Pancreas (tissue), 10 donors: ENCODE data around the gene NEO1. TPM values are rescaled to one million over a fixed set of nuclear protein-coding genes. Genes with fewer than 3 reads are reported as not detected.

Experiments
- ATAC-seq, 4 donors: fragments of 200-7000 bp; cut with Tn5 transposase; one replicate each; pipeline versions ENCODE4 v1.8.0 to v1.9.1; 2020; ENCODE audit warnings: mild to moderate bottlenecking in 4 of 4, moderate library complexity in 4 of 4
- DNase-seq, 6 donors: peaks; one replicate each; pipeline ENCODE4 v3.0.0-alpha.2; 2020
- FAIRE-seq: peaks from 2 replicates; lab custom pipeline; 2012; peaks lifted over from hg19 to GRCh38; lab: Jason Lieb, UNC
- H3K27ac ChIP-seq, 4 donors: fragments of 200-600 bp; sonication (generic); 1 replicate in 3 of 4; 2 replicates in 1 of 4; pipeline versions ENCODE4 v1.5.0 to v1.8.0; 2020
- H3K27me3 ChIP-seq, 4 donors: fragments of 200-600 bp; one replicate each; pipeline ENCODE4 v1.8.0; 2021
- H3K36me3 ChIP-seq, 3 donors: fragments of 200-600 bp; sonication (generic) in 1 of 3; one replicate each; pipeline versions ENCODE4 v1.5.0 to v1.8.0; 2020 to 2021
- H3K4me1 ChIP-seq, 3 donors: fragments of 200-600 bp; one replicate each; pipeline ENCODE4 v1.8.0; 2021
- H3K4me3 ChIP-seq, 4 donors: fragments of 200-600 bp; sonication (generic) in 2 of 4; one replicate each; pipeline versions ENCODE4 v1.5.0 to v1.8.0; 2020 to 2021
- H3K9me3 ChIP-seq, 4 donors: fragments of 200-600 bp; one replicate each; pipeline ENCODE4 v1.8.0; 2021
- WGBS, 2 donors: extraction: QIAGEN DNeasy Blood & Tissue Kit; methylation state at CpG; one replicate each; pipeline ENCODE4 v1.1.7; 2013; 5-methylcytosine and 5-hydroxymethylcytosine counted together
- intact Hi-C, 3 donors: fragments of 100-400 bp; cut with DNase I; formaldehyde crosslinking; loops; one replicate each; pipeline versions ENCODE4 v1.11.1 to v1.14.2; 2022
- polyA plus RNA-seq, 2 donors: library from polyadenylated mRNA; stranded (reverse); fragments of 200-250 nt; gene quantifications; one replicate each; pipeline ENCODE4 v1.2.3, GENCODE V29; 2013
- total RNA-seq, 6 donors: library from RNA; stranded (reverse); fragmentation: NEBNext Ultra II Directional in 4 of 6; extraction: Animal tissue kit (Norgen Biotek cat#: 25700) in 4 of 6; gene quantifications; one replicate each; pipeline versions ENCODE4 v1.2.1 to v1.2.4, GENCODE V29; 2021 to 2023
- TF ChIP-seq, protein P1 (sequence below), 4 donors: fragments of 200-600 bp; sonication (generic) in 3 of 4; IDR thresholded peaks; one replicate each; pipeline versions ENCODE4 v1.5.0 to v1.8.0; 2021; ENCODE audit warnings: antibody characterized with exemption in 4 of 4
- donor health status: healthy with polysubstance abuse.
- donor health status: DM: no; HTN: no; CAD: no; lungs with moderate emphysema.
- donor health status: DM: no; HTN: no; CAD: no.
- donor health status: control.
- donor health status: control.
- donor health status: Bipolar disorder and iron deficiency.
- donor health status: DM: yes; HTN: yes; CAD: no.
- donor health status: DM: no; HTN: no; CAD: no.
- donor health status: DM: no; HTN: no; CAD: no.
- donor health status: DM: yes; HTN: yes; CAD: no.

The NEO1 gene
- total and polyA plus RNA-seq, 8 donors: 7.1 to 30.7 (median 19.6) TPM

GRCh38 chr15:73324496-73325170 is 272.4 kb downstream of the NEO1 start:
- ATAC-seq (no peak), DNase-seq (peak in 2 of 6 donors; percentile 34 to 40), FAIRE-seq (no peak)
- 85 to 90% methylated on average over 16 of the region's 16 CpGs for WGBS, 2 donors
- no peaks in the 10 kb centered on the region for H3K27me3 ChIP-seq
- TF ChIP-seq, protein P1, sequence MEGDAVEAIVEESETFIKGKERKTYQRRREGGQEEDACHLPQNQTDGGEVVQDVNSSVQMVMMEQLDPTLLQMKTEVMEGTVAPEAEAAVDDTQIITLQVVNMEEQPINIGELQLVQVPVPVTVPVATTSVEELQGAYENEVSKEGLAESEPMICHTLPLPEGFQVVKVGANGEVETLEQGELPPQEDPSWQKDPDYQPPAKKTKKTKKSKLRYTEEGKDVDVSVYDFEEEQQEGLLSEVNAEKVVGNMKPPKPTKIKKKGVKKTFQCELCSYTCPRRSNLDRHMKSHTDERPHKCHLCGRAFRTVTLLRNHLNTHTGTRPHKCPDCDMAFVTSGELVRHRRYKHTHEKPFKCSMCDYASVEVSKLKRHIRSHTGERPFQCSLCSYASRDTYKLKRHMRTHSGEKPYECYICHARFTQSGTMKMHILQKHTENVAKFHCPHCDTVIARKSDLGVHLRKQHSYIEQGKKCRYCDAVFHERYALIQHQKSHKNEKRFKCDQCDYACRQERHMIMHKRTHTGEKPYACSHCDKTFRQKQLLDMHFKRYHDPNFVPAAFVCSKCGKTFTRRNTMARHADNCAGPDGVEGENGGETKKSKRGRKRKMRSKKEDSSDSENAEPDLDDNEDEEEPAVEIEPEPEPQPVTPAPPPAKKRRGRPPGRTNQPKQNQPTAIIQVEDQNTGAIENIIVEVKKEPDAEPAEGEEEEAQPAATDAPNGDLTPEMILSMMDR (IDR thresholded peaks at IDR 0.05): no peak
- H3K36me3 ChIP-seq: no peaks in the 10 kb centered on the region
- no peak overlapping the region for H3K27ac ChIP-seq
- no peaks in the 10 kb centered on the region for H3K4me1 ChIP-seq
- intact Hi-C loops: no loop called here
- no peaks in the 10 kb centered on the region for H3K9me3 ChIP-seq
- no peak overlapping the region for H3K4me3 ChIP-seq

- H3K4me1 ChIP-seq: no peaks in the 10 kb centered on the region
- TF ChIP-seq, protein P1 (IDR thresholded peaks at IDR 0.05): no peak
- no peaks in the 10 kb centered on the region for H3K9me3 ChIP-seq
- FAIRE-seq: no peak
- intact Hi-C loops: no loop called here
- no peak for ATAC-seq
- no peaks in the 10 kb centered on the region for H3K27me3 ChIP-seq
- H3K4me3 ChIP-seq: no peak overlapping the region
- DNase-seq: peak in 2 of 6 donors; percentile 39 to 47
- no peaks in the 10 kb centered on the region for H3K36me3 ChIP-seq
- WGBS, 2 donors: 63 to 70% methylated on average over 29 of the region's 29 CpGs
- H3K27ac ChIP-seq: no peak overlapping the region
Observed at GRCh38 chr15:73325191-73325861, 273.1 kb downstream of the NEO1 start.

DNA sequence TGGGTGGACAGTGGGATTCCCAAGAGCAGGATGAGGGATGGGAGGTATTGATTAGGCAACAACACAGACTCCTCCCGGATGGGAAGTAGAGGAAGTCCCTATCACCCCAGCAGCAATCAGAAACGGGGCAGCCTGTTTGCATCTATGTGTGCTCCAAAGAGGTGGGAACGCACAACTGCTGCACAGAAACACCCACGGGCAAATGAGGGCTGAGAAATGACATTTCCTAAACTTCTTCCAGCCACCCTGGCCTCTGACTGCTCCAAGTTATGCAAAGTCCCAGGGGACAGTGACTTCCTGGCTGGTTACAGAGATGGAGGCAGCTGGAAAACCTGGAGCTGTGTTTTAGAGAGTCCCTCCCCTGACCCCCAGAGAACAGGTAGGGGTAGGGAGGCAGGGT is 273.9 kb downstream of the NEO1 start:
- no peak overlapping the region for H3K4me3 ChIP-seq

DNA sequence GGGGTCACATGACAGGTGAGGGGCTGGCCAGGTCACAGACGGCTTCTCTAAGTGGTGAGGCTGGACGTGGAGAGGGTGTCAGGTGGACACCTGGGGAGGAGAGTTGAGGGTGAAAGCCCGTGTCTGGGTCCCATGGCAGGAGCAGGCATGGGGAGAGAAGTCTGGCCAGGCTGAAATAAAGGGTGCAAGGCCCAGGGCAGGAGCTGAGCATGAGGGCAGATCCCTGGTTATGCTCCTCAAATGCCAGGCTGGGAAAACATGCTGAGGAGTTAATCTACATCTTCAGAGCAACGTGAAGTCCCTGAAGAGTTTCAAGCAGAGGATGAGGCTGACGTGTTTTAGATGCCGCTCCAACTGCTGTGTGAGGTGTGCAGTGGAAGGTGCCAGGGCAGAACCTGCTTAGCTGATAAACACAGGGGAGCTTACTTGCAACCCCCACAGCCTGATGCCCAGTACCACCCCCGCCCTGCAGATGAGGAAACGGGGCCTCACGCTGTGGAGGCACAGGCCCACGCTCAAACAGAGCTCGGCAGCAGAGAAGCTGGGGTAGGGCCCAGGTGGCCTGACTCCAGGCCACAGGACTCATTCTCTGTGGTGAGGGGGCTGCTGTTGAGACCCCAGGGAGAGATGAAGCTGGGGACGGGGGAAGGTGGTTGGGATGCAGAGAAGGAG is 276.0 kb downstream of the NEO1 start:
- no peaks in the 10 kb centered on the region for H3K4me1 ChIP-seq
- DNase-seq: peak in 2 of 6 donors; percentile 24 to 29
- WGBS, 2 donors: 72 to 83% methylated on average over 12 of the region's 12 CpGs
- TF ChIP-seq, protein P1 (IDR thresholded peaks at IDR 0.05): no peak
- no peak overlapping the region for H3K27ac ChIP-seq
- no peak for FAIRE-seq
- no peak for ATAC-seq
- H3K27me3 ChIP-seq: no peaks in the 10 kb centered on the region
- no peaks in the 10 kb centered on the region for H3K36me3 ChIP-seq
- intact Hi-C loops: no loop called here
- no peaks in the 10 kb centered on the region for H3K9me3 ChIP-seq
- no peak overlapping the region for H3K4me3 ChIP-seq

More for the DNA sequence above, 273.9 kb downstream of the NEO1 start:
- TF ChIP-seq, protein P1 (IDR thresholded peaks at IDR 0.05): no peak
- ATAC-seq (no peak), DNase-seq (peak in 1 of 6 donors; percentile 16), FAIRE-seq (no peak)
- no peaks in the 10 kb centered on the region for H3K9me3 ChIP-seq
- no peaks in the 10 kb centered on the region for H3K36me3 ChIP-seq
- no peaks in the 10 kb centered on the region for H3K4me1 ChIP-seq
- H3K27ac ChIP-seq: no peak overlapping the region
- 26 to 40% methylated on average over 4 of the region's 4 CpGs for WGBS, 2 donors
- intact Hi-C loops: no loop called here
- no peaks in the 10 kb centered on the region for H3K27me3 ChIP-seq
